Measurements from ENCODE around the gene GAL3ST2.

Gene GAL3ST2

DNA sequence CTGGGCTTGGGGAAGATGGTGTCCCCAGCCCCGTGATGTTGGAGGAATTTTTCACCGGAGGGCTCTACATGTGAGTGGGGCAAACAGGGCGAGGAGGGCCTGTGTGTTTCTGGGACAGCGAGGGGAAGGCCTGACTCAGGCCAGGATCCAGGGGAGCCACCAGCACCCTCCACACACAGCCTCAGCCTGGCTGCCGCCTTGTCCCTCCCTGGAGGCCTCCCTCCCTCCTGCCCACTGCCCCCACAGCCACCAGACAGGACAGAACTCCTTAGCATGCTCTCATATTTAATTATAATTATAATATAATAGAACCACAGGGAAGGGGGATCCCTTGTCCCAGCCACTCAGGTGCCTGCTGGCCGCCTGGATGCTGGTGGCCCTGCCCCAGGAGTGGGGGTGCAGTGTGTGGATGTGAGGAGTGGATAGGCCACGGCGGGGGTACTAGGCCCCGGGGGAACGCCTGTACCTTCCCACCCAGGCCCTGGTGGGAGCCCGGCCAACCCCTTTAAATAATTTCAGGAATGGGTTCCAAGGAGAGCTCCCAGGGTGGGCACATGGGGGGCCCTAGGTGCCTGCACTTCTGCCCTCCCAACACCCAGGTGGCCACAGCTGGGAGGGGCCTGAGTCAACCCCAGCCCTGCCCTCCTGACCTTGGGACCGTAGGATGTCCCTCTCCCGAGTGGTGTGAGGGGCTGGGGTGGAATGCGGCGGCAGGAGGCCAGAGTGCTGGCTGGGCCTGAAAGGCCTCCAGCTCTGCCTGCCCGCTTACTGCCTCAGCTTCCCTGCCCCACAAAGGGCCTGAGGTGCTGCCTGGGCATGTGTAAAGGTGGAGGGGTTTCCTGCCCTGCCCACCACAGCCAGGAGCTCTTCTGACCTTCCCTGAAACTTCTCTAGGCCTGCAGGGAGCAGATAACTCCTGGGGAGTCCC is 73.3 kb downstream of the GAL3ST2 start:
- ATAC-seq (ENCODE audit: low read depth) (no peak), DNase-seq (ENCODE audit: low spot score) (no peak)
- TF ChIP-seq, protein P1, sequence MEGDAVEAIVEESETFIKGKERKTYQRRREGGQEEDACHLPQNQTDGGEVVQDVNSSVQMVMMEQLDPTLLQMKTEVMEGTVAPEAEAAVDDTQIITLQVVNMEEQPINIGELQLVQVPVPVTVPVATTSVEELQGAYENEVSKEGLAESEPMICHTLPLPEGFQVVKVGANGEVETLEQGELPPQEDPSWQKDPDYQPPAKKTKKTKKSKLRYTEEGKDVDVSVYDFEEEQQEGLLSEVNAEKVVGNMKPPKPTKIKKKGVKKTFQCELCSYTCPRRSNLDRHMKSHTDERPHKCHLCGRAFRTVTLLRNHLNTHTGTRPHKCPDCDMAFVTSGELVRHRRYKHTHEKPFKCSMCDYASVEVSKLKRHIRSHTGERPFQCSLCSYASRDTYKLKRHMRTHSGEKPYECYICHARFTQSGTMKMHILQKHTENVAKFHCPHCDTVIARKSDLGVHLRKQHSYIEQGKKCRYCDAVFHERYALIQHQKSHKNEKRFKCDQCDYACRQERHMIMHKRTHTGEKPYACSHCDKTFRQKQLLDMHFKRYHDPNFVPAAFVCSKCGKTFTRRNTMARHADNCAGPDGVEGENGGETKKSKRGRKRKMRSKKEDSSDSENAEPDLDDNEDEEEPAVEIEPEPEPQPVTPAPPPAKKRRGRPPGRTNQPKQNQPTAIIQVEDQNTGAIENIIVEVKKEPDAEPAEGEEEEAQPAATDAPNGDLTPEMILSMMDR (IDR thresholded peaks at IDR 0.05; ENCODE audit: poor library complexity, severe bottlenecking) = no peak
- Histone ChIP-seq H3K4me1 (ENCODE audit: insufficient read depth, poor library complexity, severe bottlenecking) (no peaks in the 10 kb centered on the region), H3K9me3 (ENCODE audit: severe bottlenecking) (no peaks in the 10 kb centered on the region), H3K36me3 (ENCODE audit: low read depth) (no peaks in the 10 kb centered on the region), H3K27ac (ENCODE audit: poor library complexity, severe bottlenecking) (no peak overlapping the region), H3K4me3 (ENCODE audit: severe bottlenecking) (no peak overlapping the region), H3K27me3 (ENCODE audit: insufficient read depth, poor library complexity, severe bottlenecking) (peaks cover 12% of the 10 kb centered on the region)

DNA sequence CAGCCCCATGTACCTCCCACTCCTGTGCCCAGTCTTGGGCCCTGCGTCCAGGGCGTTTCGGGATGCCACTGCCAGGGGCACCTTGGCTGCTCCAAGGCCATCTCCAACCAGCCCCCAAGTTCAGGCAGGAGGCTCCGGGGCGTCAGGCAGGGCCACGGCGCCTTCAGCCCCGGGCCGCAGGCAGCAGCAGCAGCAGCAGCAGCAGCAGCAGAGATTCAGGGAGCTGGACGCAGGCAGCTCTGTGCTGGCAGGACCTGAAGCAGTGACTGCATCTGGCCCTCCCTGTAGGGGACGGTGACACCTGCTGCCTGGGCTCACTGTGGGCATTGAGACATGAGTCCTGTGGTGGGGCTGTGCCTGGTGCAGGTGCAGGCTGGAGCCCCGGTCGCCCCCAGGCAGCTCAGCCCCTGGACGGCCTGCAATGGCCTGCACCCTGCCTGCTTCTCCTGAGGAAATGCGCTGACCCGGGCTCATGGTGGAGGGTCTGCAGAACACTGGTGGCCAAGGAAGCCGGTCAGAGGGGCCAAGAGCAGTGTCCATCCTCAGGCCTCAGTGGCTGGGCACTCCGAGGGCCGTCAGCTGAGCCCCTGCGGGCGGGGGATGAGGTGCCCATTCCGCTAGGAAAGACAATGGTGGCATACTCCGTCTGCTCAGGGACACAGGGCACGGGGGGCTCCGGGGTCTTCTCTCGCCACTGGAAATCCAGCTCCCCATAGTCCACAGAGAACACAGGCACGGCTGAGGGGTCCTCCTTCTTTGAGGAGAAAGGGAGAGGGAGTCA is 74.1 kb downstream of the GAL3ST2 start:
- H3K4me1 ChIP-seq (ENCODE audit: insufficient read depth, poor library complexity, severe bottlenecking) = no peaks in the 10 kb centered on the region
- DNase-seq (ENCODE audit: low spot score) = peak; percentile 58
- H3K9me3 ChIP-seq (ENCODE audit: severe bottlenecking) = no peaks in the 10 kb centered on the region
- TF ChIP-seq, protein P1 (IDR thresholded peaks at IDR 0.05; ENCODE audit: poor library complexity, severe bottlenecking) = no peak
- H3K27me3 ChIP-seq (ENCODE audit: insufficient read depth, poor library complexity, severe bottlenecking) = peaks cover 3% of the 10 kb centered on the region
- no peak overlapping the region for H3K4me3 ChIP-seq (ENCODE audit: severe bottlenecking)
- no peaks in the 10 kb centered on the region for H3K36me3 ChIP-seq (ENCODE audit: low read depth)
- no peak for ATAC-seq (ENCODE audit: low read depth)
- H3K27ac ChIP-seq (ENCODE audit: poor library complexity, severe bottlenecking) = no peak overlapping the region

DNA sequence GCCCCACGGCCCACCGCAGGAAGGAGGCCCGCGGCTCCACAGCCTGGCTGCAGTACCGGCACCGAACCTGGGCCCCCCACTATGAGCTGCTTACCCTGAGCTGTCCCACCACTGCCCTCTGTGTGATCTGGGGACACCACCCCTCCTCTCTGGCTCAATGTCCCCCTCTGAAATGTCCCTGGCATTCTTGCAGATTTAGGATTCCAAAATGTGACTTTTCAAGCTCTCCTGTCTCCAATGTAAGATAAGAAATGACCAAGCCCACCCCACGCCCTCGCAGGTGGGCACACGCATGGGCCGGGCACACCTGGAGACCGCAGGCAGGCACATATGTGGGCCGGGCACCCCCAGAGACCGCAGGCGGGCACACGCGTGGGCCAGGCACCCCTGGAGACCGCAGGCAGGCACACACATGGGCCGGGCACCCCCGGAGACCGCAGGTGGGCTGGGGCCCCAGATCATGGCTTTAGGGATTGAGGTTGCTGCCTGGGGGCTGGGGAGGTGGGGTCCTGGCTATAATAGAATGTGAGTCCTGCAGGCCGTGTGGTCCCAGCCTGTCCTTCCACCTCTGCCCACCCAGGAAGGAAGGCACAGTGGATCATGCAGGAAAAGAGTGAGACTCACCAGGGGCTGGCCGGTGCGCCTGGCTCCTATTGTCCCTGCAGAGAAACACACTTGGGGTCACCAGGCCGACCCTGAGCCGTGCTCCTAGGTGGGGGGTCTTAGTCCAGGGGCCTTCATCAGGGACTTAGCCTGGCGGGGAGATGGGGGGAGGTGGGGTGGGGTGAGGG is 74.9 kb downstream of the GAL3ST2 start:
- no peaks in the 10 kb centered on the region for H3K36me3 ChIP-seq (ENCODE audit: low read depth)
- ATAC-seq (ENCODE audit: low read depth) = no peak
- DNase-seq (ENCODE audit: low spot score) = no peak
- TF ChIP-seq, protein P1 (IDR thresholded peaks at IDR 0.05; ENCODE audit: poor library complexity, severe bottlenecking) = no peak
- H3K27ac ChIP-seq (ENCODE audit: poor library complexity, severe bottlenecking) = no peak overlapping the region
- H3K4me1 ChIP-seq (ENCODE audit: insufficient read depth, poor library complexity, severe bottlenecking) = no peaks in the 10 kb centered on the region
- no peak overlapping the region for H3K4me3 ChIP-seq (ENCODE audit: severe bottlenecking)
- H3K27me3 ChIP-seq (ENCODE audit: insufficient read depth, poor library complexity, severe bottlenecking) = no peaks in the 10 kb centered on the region
- H3K9me3 ChIP-seq (ENCODE audit: severe bottlenecking) = no peaks in the 10 kb centered on the region

DNA sequence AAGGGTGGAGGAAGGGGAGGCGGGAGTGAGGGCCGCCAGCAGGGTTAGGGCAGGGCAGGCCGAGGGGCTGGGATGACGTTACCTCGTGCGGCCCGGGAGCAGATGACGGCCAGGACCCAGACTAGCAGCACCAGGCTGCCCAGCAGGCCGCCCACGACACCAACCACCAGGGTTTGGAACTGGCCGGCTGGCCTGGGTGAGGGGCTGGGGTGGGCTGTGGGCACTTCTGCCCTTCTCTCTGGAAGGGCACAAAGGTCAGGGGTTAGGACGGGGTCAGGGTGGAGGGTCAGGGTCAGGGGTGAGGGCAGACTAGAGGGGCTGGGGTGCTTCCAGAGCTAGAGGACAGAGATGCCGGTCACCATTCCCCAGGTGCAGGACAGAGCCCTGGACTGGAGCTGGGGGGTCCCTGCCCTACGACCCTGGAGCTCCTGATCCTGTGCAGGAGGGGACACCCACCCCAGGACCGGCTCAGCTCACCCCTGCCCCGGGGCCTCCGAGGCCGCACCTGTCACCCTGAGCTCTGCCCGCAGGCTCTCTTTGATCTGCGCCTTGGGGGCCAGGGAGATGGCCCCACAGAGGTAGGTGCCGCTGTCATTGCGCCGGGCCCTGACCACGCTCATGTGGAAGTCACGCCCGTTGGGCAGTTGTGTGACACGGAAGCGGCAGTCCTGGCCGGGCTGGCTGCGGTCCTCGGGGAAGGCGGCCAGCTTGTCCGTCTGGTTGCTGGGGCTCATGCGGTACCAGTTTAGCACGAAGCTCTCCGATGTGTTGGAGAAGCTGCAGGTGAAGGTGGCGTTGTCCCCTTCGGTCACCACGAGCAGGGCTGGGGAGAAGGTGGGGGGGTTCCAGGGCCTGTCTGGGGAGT is 75.7 kb downstream of the GAL3ST2 start:
- DNase-seq (ENCODE audit: low spot score) = peak; percentile 55
- Histone ChIP-seq H3K4me3 (ENCODE audit: severe bottlenecking) (no peak overlapping the region), H3K27me3 (ENCODE audit: insufficient read depth, poor library complexity, severe bottlenecking) (no peaks in the 10 kb centered on the region), H3K27ac (ENCODE audit: poor library complexity, severe bottlenecking) (no peak overlapping the region), H3K36me3 (ENCODE audit: low read depth) (no peaks in the 10 kb centered on the region), H3K4me1 (ENCODE audit: insufficient read depth, poor library complexity, severe bottlenecking) (no peaks in the 10 kb centered on the region), H3K9me3 (ENCODE audit: severe bottlenecking) (no peaks in the 10 kb centered on the region)
- no peak for ATAC-seq (ENCODE audit: low read depth)
- TF ChIP-seq, protein P1 (IDR thresholded peaks at IDR 0.05; ENCODE audit: poor library complexity, severe bottlenecking) = no peak
